DND-41 (cell line): Measurements from ENCODE around the gene SMIM11.

ENCODE experiments used
- EZH2 ChIP-seq: IDR thresholded peaks from 3 replicates; pipeline ENCODE4 v1.6.1; 2012; ENCODE audit warnings: borderline replicate concordance, low read depth, mild to moderate bottlenecking, moderate library complexity, low read length, inconsistent platforms; ENCODE audit not compliant: severe bottlenecking
- TF ChIP-seq, protein P1 (sequence below): IDR thresholded peaks from 2 replicates; pipeline ENCODE4 v1.5.1; 2012; ENCODE audit warnings: borderline replicate concordance, low read length, moderate library complexity, mild to moderate bottlenecking; ENCODE audit not compliant: poor library complexity, severe bottlenecking; ENCODE audit errors: extremely low read depth

DNA sequence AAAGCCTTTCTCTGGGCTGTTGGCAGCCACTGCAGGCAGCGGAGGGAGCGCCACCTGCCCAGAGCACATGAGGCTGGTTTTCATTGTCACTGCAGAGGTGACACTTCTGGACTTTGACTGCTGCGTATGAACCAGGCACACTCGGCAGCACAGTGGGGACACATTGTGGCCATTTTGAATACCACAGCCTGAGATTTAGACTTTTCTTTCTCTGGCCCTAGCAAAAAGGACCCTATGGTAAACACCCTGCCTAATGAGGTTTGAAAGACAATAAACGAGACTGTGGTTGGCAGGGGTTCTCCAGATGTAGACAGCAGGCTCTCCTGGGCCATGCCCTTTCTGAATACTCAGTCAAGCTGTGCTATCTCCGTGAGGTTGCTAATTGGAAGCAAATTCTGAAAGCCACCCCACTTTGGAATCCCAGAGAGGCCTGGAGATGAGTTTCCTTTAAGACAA lies 23.5 kb upstream of the SMIM11 start:
- TF ChIP-seq, protein P1, sequence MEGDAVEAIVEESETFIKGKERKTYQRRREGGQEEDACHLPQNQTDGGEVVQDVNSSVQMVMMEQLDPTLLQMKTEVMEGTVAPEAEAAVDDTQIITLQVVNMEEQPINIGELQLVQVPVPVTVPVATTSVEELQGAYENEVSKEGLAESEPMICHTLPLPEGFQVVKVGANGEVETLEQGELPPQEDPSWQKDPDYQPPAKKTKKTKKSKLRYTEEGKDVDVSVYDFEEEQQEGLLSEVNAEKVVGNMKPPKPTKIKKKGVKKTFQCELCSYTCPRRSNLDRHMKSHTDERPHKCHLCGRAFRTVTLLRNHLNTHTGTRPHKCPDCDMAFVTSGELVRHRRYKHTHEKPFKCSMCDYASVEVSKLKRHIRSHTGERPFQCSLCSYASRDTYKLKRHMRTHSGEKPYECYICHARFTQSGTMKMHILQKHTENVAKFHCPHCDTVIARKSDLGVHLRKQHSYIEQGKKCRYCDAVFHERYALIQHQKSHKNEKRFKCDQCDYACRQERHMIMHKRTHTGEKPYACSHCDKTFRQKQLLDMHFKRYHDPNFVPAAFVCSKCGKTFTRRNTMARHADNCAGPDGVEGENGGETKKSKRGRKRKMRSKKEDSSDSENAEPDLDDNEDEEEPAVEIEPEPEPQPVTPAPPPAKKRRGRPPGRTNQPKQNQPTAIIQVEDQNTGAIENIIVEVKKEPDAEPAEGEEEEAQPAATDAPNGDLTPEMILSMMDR, result peak; percentile 76
- no peak for TF ChIP-seq EZH2
